ENCODE results near the gene MYOM1. TPM values are rescaled to one million over a fixed set of nuclear protein-coding genes. Genes with fewer than 3 reads are reported as not detected.
"Not testable (repeated sequence)": the region's sequence is repeated elsewhere in the genome, so short reads cannot be mapped to it uniquely, and the experiment has no call there.

Gene MYOM1
- total RNA-seq, 1 experiment from 2014 or later, result 0.02 TPM

DNA sequence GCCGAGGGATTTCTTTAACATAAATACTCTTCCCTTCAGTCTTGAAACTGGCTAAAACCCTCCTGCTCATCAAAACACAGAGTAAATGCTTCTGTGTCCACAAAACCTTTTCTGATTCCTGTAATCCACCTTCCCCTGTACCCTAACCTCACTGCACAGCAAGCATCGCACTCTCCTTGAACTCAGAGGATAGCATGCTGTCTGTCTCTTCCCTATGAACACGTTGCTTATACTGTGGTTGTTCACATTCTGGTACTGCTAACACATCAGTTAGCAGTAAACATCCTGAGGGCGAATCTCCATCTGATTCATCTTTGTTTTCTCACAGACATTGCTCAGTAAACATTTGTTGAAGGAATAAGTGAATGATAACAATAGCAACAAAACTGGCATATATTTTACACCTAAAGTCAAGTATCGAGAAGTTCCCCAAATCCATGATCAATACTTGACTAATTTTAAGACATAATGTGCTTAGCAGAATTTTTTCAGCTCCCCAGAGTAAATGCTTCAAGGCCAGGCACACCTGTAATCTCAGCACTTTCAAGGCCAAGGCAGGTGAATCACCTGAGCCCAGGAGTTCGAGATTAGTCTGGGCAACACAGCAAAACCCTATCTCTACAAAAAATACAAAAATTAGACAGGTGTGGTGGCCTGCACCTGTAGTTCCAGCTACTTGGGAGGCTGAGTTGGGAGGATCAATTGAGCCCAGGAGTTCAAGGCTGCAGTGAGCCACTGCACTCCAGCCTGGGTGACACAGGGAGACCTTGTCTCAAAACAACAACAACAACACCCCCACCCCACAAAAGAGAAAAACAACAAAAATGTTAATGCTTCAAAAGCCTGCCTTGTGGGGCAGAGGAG lies 161.2 kb downstream of the MYOM1 start:
- DNase-seq (ENCODE audit: low spot score), result no peak

DNA sequence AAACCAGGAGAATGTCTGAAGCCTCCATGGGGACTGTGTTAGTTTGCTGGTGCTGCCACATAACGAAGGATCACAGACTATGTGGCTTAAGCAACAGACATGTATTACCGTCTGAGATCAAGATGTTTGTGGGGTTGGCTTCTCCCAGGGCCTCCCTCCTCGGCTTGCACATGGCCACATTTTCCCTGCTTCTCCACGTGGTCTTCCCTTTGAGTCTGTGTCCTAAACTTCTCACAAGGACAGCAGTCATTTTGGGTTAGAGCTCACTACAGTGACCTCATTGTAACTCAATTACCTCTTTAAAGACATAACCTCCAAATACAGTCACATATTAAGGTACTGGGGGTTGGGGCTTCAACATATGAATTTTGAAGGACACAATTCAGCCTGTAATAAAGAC lies 162.2 kb downstream of the MYOM1 start:
- no peak for DNase-seq (ENCODE audit: low spot score)

DNA sequence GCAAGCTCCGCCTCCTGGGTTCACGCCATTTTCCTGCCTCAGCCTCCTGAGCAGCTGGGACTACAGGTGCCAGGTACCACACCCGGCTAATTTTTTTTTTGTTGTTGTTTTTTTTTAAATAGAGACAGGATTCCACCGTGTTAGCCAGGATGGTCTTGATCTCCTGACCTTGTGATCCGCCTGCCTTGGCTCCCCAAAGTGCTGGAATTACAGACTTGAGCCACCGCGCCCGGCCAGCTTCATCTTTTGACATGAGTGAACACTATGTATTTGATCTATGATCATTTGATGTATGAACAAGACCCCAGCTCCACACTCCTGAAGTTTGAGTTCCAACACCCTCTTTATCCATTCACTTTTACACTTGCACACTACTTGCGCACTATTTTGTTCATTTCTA lies 163.5 kb downstream of the MYOM1 start:
- DNase-seq (ENCODE audit: low spot score), result no peak

DNA sequence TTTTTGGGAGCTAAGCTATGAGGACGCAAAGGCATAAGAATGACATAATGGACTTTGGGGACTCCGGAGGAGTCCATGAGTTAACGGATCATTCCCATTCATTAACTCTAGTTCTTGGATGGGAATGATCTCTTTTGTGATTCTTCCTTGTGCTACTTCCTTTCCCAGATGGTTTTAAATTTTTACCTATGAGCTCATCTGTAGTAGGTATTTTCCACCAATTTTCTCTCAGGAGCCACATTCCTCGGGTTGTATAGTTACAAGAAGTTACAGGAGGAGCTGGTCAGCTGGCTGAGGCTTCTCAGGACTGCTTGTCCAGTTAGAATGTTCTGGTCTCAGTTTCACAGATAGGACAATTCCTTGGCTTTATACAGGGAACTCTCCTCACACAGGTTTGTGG lies 164.0 kb downstream of the MYOM1 start:
- DNase-seq (ENCODE audit: low spot score), result no peak

DNA sequence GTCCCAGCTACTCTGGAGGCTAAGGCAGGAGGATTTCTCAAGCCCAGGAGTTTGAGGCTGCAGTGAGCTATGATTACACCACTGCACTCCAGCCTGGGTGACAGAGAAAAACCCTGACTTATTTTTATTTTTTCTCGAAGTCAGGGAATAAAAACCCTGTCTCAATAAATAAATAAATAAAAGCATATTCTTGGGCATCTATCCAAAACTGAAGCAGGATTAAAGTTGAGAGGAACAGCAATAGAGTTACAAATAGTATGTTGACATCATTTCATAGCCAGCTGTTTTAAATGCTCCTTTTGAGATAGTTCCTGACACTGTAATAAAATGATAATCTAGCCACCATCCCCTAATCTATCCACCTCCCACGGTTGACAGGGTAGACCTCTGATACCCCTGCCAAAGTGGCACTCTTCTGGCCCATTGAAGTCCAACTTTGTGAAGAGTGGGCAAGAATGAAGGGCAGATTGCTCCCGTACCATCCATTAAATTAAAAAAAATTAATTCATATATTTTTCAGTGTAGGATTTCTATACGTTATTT lies 164.5 kb downstream of the MYOM1 start:
- no peak for DNase-seq (ENCODE audit: low spot score)

DNA sequence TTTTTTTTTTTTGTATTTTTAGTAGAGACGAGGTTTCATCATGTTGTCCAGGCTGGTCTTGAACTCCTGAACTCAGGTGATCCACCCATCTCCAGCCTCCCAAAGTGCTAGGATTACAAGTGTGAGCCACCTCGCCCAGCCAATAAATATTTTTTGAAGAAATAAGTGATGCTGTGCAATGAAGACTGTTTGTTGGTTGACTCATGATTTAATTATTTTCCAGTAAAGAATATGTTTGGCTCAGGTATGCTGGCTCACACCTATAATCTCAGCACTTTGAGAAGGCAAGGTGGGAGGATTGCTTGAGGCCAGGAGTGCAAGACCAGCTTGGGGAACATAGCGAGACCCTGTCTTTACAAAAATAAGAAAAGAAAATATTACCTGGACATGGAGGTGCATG lies 165.0 kb downstream of the MYOM1 start:
- DNase-seq (ENCODE audit: low spot score), result no peak

DNA sequence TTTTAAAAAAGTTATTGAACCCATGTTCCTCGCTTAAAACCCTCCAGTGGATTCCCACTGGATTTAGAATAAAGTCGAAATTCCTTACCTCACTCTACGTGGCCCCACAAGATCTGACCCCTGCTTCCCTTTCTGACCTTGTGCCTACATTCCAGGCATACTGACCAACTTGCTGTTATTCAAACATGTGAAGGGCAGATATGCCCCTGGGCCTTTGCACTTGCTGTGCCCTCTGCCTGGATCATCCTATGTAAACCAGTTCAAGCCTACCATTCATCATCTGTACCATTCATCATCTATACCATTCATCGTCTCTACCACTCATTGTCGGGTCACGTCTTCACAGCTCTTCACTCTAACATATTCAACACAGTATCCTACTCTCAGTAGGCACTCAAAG lies 165.6 kb downstream of the MYOM1 start:
- DNase-seq (ENCODE audit: low spot score), result no peak

DNA sequence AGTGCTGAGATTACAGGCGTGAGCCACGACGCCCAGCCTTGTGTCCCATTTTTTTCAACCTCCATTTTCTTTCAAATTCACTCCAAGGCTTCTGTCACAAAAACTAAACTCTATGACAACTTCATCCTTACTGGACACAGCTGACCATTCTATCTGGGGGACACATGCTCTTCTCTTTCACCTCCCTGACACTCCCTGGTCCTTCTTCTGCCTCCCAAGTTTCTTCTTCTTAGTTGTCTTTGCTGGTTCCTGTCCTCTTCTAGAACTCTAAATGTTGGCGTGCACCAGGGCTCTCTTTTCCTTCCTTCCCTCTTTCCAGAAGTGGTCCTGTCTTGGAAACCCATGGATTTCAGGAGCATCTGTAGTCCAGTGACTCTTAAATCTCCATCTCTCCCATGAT lies 166.7 kb downstream of the MYOM1 start:
- no peak for DNase-seq (ENCODE audit: low spot score)

DNA sequence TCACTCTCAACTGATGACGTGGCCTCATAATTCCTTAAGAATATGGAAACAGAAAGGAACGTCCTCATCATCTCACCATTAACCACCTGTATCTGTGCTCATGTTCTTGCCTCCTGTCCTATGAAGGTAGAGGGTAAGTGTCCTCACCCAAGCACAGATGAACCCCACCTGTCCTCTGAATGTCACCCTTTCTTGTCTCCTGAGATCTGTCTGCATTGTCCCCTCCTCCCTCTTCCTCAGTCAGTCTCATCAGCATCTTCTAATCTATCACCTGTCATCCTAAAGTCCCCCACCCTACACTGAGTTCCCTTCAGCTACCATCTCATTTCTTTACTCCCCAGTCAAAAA lies 167.4 kb downstream of the MYOM1 start:
- DNase-seq (ENCODE audit: low spot score), result no peak

DNA sequence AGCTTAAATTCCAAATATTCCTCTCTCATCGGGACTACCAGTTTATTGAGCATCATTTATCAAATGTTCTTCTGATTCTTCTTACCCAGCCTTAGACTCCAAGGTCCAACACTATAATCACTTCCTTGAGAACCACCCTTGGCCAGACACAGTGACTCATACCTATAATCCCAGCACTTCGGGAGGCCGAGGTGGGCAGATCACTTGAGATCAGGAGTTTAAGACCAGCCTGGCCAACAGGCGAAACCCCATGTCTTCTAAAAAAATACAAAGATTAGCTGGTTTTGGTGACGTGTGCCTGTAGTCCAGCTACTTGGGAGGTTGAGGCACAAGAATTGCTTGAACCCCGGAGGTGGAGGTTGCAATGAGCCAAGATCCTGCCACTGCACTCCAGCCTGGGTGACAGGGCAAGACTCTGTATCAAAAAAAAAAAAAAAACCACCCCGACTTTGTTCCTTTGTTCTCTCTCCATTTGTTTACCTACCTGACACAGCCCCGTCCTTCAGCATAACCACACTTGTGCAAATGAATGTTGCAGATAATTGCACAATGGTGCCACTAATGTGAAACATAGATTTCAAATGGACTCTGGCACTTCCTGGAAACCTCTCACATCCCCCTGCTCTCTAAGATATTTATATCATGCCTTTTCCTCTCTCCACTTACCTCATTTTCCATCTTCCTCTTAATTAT lies 167.9 kb downstream of the MYOM1 start:
- peak; percentile 23 for DNase-seq (ENCODE audit: low spot score)

DNA sequence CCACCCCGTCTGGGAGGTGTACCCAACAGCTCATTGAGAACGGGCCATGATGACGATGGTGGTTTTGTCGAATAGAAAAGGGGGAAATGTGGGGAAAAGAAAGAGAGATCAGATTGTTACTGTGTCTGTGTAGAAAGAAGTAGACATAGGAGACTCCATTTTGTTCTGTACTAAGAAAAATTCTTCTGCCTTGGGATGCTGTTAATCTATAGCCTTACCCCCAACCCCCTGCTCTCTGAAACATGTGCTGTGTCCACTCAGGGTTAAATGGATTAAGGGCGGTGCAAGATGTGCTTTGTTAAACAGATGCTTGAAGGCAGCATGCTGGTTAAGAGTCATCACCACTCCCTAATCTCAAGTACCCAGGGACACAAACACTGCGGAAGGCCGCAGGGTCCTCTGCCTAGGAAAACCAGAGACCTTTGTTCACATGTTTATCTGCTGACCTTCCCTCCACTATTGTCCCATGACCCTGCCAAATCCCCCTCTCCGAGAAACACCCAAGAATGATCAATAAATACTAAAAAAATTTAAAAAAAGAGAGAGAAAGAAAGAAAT lies 169.8 kb downstream of the MYOM1 start:
- DNase-seq (ENCODE audit: low spot score), result not testable (repeated sequence)

DNA sequence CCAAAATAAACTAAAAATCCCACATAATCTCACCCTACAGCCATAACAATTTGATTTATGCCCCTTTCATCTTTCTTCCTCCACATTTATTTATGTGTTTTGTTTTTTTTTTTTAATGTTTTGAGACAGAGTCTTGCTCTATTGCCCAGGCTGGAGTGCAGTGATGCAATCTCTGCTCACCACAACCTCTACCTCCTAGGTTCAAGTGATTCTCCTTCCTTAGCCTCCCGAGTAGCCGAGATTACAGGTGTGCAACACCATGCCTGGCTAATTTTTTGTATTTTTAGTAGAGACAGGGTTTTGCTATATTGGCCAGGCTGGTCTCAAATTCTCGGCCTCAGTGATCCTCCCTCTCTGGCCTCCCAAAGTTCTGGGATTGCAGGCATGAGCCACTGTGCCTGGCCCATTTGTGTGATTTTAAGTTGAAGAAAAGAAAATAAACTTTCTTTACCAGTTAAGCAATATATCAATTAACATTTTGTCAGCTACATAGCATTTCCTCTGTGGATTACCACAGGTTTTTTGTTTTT lies 170.9 kb downstream of the MYOM1 start:
- no peak for DNase-seq (ENCODE audit: low spot score)

DNA sequence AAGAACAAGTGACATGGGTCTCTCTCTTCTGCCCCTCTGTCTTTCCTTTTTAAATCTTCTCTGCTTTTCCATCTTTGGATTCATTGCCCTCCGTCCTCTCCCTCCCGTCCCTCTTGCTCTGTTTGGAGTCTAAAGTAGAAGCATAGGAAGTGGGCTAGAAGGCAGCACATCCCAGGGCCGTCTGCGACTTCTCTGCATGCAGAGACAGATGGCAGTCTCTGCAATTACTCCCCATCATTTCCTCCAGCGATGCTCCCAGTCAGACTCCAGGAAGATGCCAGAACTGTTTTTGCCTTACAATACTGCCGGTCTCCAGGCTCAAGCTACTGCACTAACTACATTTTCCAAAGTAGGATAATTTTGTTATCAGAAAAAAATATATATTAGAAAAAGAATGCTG lies 171.6 kb downstream of the MYOM1 start:
- DNase-seq (ENCODE audit: low spot score), result no peak

DNA sequence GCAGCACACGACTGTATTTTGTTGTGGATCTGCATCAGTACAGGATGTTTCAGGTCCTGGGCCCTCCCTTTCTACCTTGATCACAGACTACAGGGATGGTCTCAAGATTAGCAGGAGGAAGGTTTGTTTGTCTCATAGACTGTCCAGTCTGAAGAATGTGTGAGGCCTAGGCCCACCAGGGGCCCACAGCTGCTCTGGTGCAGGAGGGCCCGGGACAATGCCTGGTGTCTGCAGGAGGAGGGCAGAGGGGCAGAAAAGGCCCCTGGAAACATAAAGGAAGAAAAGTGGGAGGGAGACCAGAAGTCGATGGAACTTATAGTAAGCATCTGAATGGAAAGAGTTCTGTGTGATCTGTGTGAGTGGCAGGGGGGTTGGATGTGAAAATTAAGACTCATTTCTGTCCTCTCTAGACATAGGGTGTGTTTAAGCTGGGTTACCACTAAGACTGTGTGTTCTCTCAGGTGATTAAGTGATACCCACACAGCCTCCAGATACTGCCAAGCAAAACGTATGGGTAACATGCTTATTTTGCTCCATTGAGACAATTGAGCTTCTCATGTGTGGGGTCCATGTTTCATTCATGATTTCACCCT lies 173.5 kb downstream of the MYOM1 start:
- DNase-seq (ENCODE audit: low spot score), result no peak

DNA sequence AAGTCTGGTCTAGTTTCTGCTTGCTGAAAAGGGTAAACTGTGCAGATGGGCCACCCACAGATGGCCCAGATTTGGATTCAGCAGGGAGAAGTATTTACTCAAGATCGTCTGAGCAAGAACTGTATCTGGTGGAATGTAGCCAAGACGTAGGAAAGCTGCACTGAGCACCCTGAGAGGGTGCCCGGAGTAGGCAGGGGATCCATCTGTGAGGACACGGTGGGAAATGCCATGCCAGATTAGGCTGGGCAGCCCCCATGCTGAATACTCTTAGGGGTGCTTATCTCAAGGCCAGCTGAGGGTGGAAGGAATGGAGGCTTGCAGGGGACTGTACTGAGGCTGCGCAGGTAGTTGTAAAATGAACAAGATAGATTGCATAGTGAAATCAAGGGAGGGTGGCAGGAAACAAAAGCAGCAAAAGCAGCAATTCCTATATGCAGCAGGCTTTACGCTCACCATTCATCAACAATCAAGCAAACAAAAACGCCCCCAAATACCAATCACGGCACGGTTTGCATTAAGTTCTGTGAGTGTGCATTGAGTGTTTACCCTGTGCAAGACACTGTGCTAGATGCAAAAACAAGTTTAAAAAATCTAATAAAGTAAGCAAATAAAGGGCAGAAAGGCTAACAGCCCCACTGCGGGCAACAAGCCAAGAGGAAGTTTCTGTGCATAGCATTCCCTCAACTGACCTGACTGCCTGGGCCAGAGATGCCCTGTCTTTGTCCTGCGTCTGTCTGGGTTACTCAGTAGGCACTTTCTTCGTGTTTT lies 174.7 kb downstream of the MYOM1 start:
- no peak for DNase-seq (ENCODE audit: low spot score)

DNA sequence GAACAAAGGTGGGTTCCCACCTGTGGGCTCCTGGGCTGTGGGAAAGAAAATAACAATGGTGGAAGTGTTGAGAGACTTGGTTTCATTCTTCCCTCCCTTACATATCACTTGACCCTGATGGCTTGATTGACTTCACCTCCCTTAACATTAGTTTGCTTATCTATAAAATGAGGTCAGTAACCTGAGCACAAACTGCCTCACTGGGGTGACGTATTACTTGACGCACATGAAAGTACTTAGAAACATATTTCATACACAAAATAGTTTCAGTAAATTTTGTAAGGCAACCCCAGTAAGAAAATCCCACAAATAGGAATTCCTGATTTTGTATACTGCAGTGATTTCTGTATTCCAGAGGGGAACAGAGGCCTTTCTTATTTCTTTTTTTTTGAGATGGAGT lies 177.4 kb downstream of the MYOM1 start:
- DNase-seq (ENCODE audit: low spot score), result no peak

DNA sequence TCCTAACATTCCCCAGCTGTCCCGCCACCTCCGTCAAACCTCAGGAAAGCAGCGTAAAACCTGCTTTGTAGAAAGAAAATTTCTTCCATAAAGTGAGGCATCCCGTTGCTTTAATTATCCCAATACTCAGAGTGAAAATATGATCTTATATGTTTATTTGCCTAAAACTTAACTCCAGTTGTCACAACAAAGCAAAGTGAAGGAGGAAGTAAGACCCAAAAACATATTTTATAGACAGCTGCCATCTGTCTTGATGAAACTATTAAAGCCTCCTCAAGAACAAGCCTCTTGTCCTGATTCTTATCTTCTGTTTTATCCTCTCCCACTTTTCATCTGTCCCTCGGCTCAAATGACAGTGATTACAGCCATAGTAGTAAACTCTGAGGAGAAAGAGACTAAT lies 177.9 kb downstream of the MYOM1 start:
- no peak for DNase-seq (ENCODE audit: low spot score)

DNA sequence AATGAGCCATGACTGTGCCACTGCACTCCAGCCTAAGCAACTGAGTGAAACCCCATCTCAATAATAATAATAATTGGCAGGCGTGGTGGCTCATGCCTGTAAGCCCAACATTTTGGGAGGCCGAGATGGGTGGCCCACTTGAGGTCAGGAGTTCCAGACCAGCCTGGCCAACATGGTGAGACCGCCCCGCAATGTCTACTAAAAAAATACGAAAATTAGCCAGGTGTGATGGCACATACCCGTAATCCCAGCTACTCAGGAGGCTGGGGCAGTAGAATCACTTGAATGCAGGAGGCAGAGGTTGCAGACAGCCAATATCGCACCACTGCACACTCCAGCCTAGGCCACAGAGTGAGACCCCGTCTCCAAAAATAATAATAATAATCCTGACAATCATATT lies 178.9 kb downstream of the MYOM1 start:
- DNase-seq (ENCODE audit: low spot score), result no peak

DNA sequence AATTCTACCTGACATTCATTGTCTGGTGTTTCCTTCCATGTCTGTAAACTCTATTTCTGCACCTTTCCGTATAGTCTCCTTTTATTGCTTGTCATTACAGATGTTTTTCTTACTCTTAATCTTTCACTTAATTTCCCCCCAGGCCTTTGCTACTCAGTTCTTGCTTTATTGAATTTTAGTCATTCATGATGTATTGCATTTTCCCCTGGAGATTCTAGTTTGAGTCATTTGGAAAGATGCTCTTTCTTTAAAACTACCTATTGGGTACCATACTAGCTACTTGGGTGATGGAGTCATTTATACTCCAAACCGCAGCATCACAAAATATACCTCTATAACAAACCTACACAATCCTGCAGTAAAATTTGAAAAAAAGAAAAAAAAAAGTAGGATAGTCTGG lies 179.6 kb downstream of the MYOM1 start:
- no peak for DNase-seq (ENCODE audit: low spot score)

DNA sequence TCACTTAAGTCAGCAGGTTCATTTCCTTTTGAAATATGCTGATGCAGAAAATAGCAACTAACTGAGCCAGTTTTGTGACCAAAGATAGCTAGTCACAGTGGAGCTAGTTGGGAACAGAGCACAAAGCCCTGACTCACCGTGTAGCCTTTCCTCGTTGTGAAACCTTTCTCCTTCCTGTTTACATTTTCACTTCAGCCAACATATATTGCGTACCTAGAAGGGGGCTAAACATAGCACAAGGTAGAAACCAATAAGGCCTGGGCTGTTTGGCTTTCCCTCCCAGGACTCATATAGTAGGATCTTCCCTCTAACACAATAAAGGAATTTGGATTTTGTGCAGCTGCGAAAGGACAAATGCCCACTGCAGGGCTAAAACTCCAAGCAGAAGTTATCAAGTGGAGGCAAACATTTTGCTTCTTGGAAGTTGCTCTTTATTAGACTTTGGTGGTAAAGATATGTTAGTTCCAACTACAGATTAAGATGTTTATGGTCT lies 182.3 kb downstream of the MYOM1 start:
- DNase-seq (ENCODE audit: low spot score), result peak; percentile 94

DNA sequence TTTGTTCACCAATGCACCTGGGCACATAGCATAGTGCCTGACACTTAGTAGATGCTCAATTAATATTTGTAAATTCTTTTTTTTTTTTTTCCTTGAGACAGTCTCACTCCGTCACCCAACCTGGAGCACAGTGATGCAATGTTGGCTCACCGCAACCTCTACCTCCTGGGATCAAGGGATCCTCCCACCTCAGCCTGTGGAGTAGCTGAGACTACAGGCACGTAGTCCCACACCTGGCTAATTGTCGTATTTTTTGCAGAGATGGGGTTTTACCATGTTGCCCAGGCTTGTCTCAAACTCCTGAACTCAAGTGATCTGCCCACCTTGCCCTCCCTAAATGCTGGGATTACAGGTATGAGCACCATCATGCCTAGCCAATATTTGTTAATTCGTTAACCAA lies 183.7 kb downstream of the MYOM1 start:
- no peak for DNase-seq (ENCODE audit: low spot score)

All from H4 (cell line).